Stimulated activated CD4-positive, alpha-beta T cell treated with anti-CD3 and anti-CD28 coated beads, Interleukin-1b, Interleukin-23, amount 100 ng/mL, for 48 hours (primary cell): ENCODE results near the gene KIF1A.

Source experiments
- DNase-seq: peaks from one replicate; pipeline ENCODE4 v3.0.0-alpha.2; 2020

Gene KIF1A

DNA sequence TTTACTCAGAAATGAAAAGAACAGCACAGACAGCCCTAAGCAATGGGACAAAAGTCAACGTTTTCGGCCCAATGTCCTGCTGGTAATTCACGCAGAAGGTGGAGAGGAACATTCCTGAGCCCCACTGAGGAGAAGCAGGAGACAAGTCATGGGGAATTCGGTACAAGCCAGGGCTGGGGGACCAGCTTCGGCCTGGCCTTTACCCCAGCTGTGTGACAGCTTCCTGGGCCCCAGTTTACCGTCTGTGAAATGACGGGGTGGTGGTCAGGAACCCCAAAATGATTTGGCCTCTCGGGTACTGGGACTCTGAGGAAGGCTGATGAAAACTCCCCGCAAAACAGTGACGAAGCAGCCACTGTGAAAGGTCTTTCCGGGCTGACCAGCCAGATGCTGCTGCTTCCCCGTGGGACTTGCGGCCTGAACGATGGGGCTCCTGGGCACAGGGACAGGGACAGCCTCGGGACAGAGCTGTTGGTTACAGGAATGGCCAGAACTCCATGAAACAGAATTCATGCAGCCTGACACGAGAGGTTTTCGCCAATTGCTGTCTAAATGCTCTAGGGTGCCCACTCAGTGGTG, 21.6 kb downstream of the KIF1A start:
- DNase-seq, result no peak

DNA sequence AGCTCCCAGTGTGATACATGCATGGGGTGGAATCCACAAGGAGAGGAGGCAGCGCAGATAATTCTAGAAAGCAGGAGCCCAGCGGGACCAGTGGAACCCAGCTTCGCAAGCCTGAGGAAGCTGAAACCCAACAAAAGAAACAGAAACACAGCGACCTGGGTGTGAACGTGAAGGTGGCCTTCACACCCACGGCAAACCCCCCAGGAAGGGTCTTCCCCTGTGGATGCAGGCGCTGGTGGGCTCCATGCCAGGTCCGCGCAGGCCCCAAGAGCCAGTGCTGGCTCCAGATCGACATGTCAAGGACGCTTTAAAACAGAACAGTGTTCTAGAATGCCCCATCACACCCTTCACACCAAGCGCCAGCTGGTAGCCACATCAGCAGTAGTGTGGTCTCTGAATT, 22.1 kb downstream of the KIF1A start:
- DNase-seq, result no peak

- DNase-seq, result no peak
Measured at GRCh38 chr2:240797500-240797895, 22.5 kb downstream of the KIF1A start.

- DNase-seq, result no peak
Measured at GRCh38 chr2:240796543-240797499, 23.2 kb downstream of the KIF1A start.

DNA sequence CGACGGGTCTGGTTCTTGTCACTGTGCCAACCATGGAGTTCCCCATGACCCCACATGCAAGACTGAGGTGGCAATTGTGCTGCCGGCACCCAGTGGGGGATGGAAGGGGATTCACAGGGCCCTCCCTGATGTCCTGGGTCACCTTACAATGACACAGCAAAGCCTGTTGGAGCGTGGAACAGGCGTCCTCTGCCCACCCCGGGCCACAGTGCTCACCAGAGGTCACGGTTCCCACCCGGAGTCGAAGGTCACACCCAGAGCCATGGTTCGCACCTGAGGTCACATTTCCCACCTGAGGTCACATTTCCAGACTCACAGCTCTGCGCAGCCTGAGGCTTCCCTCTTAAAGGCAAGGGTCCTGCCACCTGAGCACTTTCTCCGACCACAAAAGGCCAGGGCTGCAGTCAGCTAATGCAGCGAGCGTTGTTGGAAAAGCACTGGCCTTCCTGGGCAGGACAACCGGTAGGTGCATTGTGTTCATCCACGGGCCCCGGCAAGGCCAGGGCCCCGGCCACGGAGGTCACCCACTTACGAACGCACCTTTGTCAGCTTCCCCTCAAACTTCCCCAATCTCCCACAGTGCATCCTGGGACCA, 24.0 kb downstream of the KIF1A start:
- no peak for DNase-seq

DNA sequence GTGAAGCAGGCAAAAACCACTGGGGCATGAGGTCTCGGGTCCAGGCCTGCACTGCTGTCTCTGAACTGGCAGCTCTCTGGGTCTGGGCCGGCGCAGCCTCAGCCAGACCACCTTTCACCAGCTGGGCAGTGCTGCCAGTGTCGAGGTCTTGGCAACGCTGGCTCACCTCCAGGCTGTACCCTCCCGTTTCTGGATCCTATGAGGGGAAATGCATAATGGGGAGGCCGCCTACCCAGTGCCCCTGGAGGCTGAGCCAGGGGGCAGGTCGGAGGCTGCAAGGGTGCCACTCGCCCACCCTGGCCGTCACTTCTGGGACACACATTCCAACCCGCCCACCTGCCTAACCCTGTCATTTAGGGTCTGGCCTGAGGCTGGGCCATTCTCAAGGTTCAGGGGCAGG, 24.6 kb downstream of the KIF1A start:
- DNase-seq, result no peak

DNA sequence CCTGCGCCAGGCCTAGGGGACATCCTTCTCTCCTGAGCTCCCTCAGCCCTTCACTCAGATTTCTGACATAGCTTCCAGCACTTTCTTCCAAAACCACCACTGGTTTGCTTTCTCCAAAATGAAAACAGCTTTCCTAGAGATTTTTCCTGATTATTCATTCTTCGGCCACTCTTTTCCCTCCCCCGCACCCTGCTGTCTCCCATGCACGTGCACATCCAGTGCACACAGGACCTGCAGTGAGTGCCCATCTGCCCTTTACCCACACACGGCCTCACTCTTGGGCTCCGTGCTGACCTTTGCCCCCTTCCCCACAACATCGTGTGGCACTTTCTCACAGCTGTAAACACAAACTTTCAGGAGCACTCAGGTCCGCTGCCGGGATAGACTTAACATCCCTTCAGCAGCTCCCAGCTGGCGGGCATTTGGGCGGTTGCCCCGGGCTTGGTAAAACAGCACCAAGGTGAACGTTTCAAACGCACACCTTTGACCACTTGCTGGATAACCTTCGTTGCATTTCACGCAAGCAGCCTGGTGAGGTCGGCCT, 25.8 kb downstream of the KIF1A start:
- DNase-seq, result no peak

- DNase-seq, result no peak
Measured at GRCh38 chr2:240793313-240794177, 26.5 kb downstream of the KIF1A start.

DNA sequence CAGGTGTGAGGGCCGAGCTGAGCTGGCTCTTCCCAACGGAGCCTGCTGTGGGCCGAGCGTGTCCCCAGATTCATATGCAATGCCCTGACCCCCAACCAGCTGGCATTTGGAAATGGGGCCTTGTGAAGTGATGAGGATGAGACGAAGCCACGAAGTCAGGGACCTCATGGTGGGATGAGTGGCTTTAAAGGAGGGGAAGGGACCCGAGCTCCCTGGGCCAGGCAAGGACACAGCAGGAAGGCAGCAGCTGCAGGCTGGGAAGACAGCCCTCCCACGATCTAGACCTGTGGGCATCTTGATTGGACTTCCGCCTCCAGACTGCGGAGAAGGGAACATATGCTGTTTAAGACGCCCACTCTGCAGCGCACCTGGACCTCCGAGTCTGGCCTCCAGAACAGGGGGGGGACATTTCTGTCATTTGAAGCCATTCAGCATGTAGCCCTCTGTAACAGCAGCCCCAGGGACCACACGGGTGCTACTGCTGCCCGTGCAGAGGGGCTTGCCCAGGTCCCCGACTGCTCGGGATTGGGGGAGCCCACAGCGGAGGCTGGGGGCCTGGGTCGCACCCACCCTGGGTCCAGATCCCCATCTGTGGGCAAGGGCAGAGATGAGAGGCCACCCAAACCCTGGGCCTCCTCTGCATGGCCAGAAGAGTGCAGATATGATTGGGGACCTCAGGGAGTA, 27.2 kb downstream of the KIF1A start:
- no peak for DNase-seq

GRCh38 chr2:240791821-240792628, 28.0 kb downstream of the KIF1A start:
- DNase-seq, result no peak

- DNase-seq, result no peak
Measured at GRCh38 chr2:240791221-240791800, 28.7 kb downstream of the KIF1A start.

DNA sequence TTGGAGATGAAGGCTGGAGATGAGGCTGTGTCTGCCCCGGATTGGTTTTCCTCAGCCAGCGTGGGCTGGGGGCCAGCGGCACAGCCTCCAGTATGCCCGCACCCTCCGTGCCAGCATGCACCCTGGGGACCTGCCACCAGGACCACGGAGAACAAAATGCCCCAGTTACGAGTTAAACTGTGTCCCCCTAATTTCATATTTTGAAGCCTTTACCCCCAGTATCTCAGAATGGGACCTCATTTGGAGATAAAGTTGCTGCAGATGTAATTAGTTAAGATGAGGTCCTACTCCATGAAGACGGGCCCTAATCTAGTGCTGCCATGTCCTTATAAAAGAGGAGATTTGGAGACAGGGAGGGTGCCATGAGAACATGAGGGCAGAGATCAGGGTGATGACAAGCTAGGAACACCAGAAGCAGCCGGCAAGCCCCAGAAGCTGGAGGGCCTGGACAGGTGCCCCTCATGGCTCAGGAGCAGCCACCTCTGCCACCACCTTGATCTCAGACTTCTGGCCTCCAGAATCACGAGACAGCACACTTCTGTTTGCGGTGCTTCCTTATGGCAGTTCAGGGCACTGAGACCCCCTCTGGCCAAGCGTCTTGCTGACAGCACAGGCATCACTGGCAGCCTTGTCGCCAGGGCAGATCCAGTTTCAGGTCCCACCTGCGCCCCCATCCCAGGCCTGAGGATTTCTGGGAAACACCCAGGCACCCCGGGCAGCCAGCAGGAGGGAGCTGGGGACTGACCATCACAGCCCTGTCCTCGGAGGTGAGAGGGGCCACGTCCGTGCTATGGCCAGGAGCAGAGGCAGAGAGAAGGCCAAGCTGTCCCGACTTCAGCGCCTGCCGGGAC, 29.4 kb downstream of the KIF1A start:
- DNase-seq, result no peak

GRCh38 chr2:240789501-240790369, 30.3 kb downstream of the KIF1A start:
- DNase-seq, result peak; percentile 16

GRCh38 chr2:240789051-240789453, 31.0 kb downstream of the KIF1A start:
- no peak for DNase-seq

GRCh38 chr2:240788482-240788881, 31.5 kb downstream of the KIF1A start:
- no peak for DNase-seq

DNA sequence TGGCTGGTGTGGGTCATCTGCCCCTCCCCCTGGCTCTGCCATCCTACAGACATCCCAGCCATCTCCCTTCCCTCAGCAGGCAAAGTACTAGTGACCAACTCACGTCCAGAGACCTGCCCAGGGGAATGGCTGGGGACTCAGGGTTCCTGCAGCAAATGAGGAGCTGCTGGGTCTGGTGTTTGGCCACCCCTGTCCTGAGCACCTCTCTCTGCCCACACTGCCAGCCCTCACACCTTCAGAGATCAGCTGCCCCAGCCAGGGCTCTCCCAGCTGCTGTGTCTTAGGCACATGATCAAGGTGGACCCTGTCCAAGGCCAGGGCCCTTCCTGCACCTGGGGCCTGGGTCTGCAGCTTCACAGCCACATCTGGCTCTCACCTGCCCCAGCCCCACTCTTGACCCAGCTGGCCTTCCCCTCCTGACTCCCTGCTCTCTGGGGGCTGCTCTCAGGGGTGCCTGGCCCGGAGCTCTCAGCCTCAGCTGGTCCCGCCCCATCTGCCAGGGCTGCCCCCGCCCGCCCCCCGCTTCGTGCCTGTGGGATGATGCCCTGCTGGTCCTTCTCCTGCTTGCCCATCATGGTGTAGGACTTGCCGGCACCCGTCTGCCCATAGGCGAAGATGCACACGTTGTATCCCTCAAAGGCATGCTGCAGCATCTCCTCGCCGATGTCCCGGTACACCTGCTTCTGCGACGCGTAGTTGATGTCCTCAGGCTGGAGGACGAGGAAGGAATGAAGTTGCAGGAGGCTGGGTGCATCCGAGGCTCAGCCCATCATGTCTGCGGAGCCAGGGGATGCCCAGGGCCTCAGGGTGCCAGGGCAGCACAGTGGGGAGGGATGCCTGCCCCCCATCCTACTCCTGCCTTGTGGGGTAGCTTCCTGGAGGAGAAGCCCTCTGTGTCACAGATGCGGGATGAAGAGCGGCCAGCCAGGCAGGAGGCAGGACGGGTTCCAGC, 32.2 kb downstream of the KIF1A start:
- no peak for DNase-seq

GRCh38 chr2:240786871-240787311, 33.1 kb downstream of the KIF1A start:
- no peak for DNase-seq
